Measurements from ENCODE around the gene DGKB. TPM values are rescaled to one million over a fixed set of nuclear protein-coding genes. Genes with fewer than 3 reads are reported as not detected.

DGKB gene
- polyA plus RNA-seq, 1 donor (not counting 4 experiments of a cell fraction or from before 2014, with no cell fraction given) = 0.01 TPM

GRCh38 chr7:14691034-14691433 is 211.5 kb downstream of the DGKB start:
- no peaks in the 10 kb centered on the region for H4K20me1 ChIP-seq (ENCODE audit: control insufficient read depth, extremely low read depth, insufficient read depth, low read length)
- no peaks in the 10 kb centered on the region for H3K27me3 ChIP-seq (ENCODE audit: control insufficient read depth, extremely low read depth, insufficient read depth, low read length)
- no peaks in the 10 kb centered on the region for H3K4me1 ChIP-seq (ENCODE audit: control insufficient read depth, extremely low read depth, insufficient read depth, low read length)
- no peak overlapping the region for H3K9ac ChIP-seq (ENCODE audit: control insufficient read depth, extremely low read depth, insufficient read depth, low read length)
- dilution Hi-C loops (cut with MboI; ENCODE audit: extremely low pct_ligation_motif_present, low sequenced_read_pairs) = no loop called here
- no peaks in the 10 kb centered on the region for H3K9me1 ChIP-seq (ENCODE audit: control insufficient read depth, extremely low read depth, insufficient read depth, low read length)
- FAIRE-seq = no peak
- H3K4me2 ChIP-seq (ENCODE audit: control insufficient read depth, extremely low read depth, insufficient read depth, low read depth, low read length) = no peak overlapping the region
- H2AFZ ChIP-seq (ENCODE audit: control insufficient read depth, low read length) = no peak overlapping the region
- no peaks in the 10 kb centered on the region for H3K9me3 ChIP-seq (ENCODE audit: control insufficient read depth, low read depth, low read length)
- no peaks in the 10 kb centered on the region for H3K79me2 ChIP-seq (ENCODE audit: control insufficient read depth, insufficient read depth, low read length)
- TF ChIP-seq CTCF (optimal IDR thresholded peaks at IDR 0.05 in 1 of 3, IDR thresholded peaks at IDR 0.05 in 1 of 3, conservative IDR thresholded peaks at IDR 0.05 in 1 of 3; ENCODE audit: extremely low read depth in 1 of 3, insufficient read depth in 2 of 3, low read length in 3 of 3) (no peak), EZH2 (IDR thresholded peaks at IDR 0.05; ENCODE audit: low read length) (no peak)
- H3K4me3 ChIP-seq (ENCODE audit: control insufficient read depth in 2 of 3, extremely low read depth in 1 of 3, insufficient read depth in 2 of 3, low read depth in 1 of 3, low read length in 3 of 3) = no peak overlapping the region
- H3K27ac ChIP-seq (ENCODE audit: control insufficient read depth, insufficient read depth, low read length) = no peak overlapping the region
- DNase-seq (ENCODE audit: low read depth, low spot score) = no peak
- H3K36me3 ChIP-seq (ENCODE audit: control insufficient read depth in 2 of 2, extremely low read depth in 1 of 2, insufficient read depth in 2 of 2, low read length in 2 of 2) = no peaks in the 10 kb centered on the region

- FAIRE-seq = no peak
Observed at GRCh38 chr7:14690486-14690885, 212.1 kb downstream of the DGKB start.

More at GRCh38 chr7:14690486-14690885, 212.1 kb downstream of the DGKB start:
- no peak overlapping the region for H2AFZ ChIP-seq (ENCODE audit: control insufficient read depth, low read length)
- no peaks in the 10 kb centered on the region for H3K9me3 ChIP-seq (ENCODE audit: control insufficient read depth, low read depth, low read length)
- H3K79me2 ChIP-seq (ENCODE audit: control insufficient read depth, insufficient read depth, low read length) = no peaks in the 10 kb centered on the region
- H3K36me3 ChIP-seq (ENCODE audit: control insufficient read depth in 2 of 2, extremely low read depth in 1 of 2, insufficient read depth in 2 of 2, low read length in 2 of 2) = no peaks in the 10 kb centered on the region
- TF ChIP-seq EZH2 (IDR thresholded peaks at IDR 0.05; ENCODE audit: low read length) = no peak
- TF ChIP-seq CTCF (optimal IDR thresholded peaks at IDR 0.05 in 1 of 3, IDR thresholded peaks at IDR 0.05 in 1 of 3, conservative IDR thresholded peaks at IDR 0.05 in 1 of 3; ENCODE audit: extremely low read depth in 1 of 3, insufficient read depth in 2 of 3, low read length in 3 of 3) = no peak
- H3K27me3 ChIP-seq (ENCODE audit: control insufficient read depth, extremely low read depth, insufficient read depth, low read length) = no peaks in the 10 kb centered on the region
- dilution Hi-C loops (cut with MboI; ENCODE audit: extremely low pct_ligation_motif_present, low sequenced_read_pairs) = no loop called here
- no peak overlapping the region for H3K27ac ChIP-seq (ENCODE audit: control insufficient read depth, insufficient read depth, low read length)
- no peak overlapping the region for H3K4me2 ChIP-seq (ENCODE audit: control insufficient read depth, extremely low read depth, insufficient read depth, low read depth, low read length)
- no peaks in the 10 kb centered on the region for H3K9me1 ChIP-seq (ENCODE audit: control insufficient read depth, extremely low read depth, insufficient read depth, low read length)
- no peak for DNase-seq (ENCODE audit: low read depth, low spot score)
- no peaks in the 10 kb centered on the region for H4K20me1 ChIP-seq (ENCODE audit: control insufficient read depth, extremely low read depth, insufficient read depth, low read length)
- H3K4me1 ChIP-seq (ENCODE audit: control insufficient read depth, extremely low read depth, insufficient read depth, low read length) = no peaks in the 10 kb centered on the region
- no peak overlapping the region for H3K4me3 ChIP-seq (ENCODE audit: control insufficient read depth in 2 of 3, extremely low read depth in 1 of 3, insufficient read depth in 2 of 3, low read depth in 1 of 3, low read length in 3 of 3)
- H3K9ac ChIP-seq (ENCODE audit: control insufficient read depth, extremely low read depth, insufficient read depth, low read length) = no peak overlapping the region

All from keratinocyte (primary cell).